ENCODE measurements around the gene TDRD9.

The TDRD9 gene

GRCh38 chr14:104031384-104031783, 103.1 kb downstream of the TDRD9 start:
- no peak for DNase-seq (ENCODE audit: low read depth)

- DNase-seq (ENCODE audit: low read depth) = no peak
Measured at GRCh38 chr14:104034976-104035699, 106.9 kb downstream of the TDRD9 start.

- no peak for DNase-seq (ENCODE audit: low read depth)
Measured at GRCh38 chr14:104036212-104036611, 108.0 kb downstream of the TDRD9 start.

- DNase-seq (ENCODE audit: low read depth) = no peak
Measured at GRCh38 chr14:104037074-104037473, 108.8 kb downstream of the TDRD9 start.

GRCh38 chr14:104037903-104038302, 109.6 kb downstream of the TDRD9 start:
- DNase-seq (ENCODE audit: low read depth) = no peak

- DNase-seq (ENCODE audit: low read depth) = no peak
Measured at GRCh38 chr14:104039214-104039613, 111.0 kb downstream of the TDRD9 start.

- DNase-seq (ENCODE audit: low read depth) = no peak
Measured at GRCh38 chr14:104040539-104040938, 112.3 kb downstream of the TDRD9 start.

GRCh38 chr14:104041430-104042104, 113.3 kb downstream of the TDRD9 start:
- no peak for DNase-seq (ENCODE audit: low read depth)

- no peak for DNase-seq (ENCODE audit: low read depth)
Measured at GRCh38 chr14:104044016-104044415, 115.8 kb downstream of the TDRD9 start.

- no peak for DNase-seq (ENCODE audit: low read depth)
Measured at GRCh38 chr14:104047761-104048160, 119.5 kb downstream of the TDRD9 start.

- no peak for DNase-seq (ENCODE audit: low read depth)
Measured at GRCh38 chr14:104048758-104049507, 120.7 kb downstream of the TDRD9 start.

GRCh38 chr14:104049576-104050240, 121.5 kb downstream of the TDRD9 start:
- DNase-seq (ENCODE audit: low read depth) = no peak

- no peak for DNase-seq (ENCODE audit: low read depth)
Measured at GRCh38 chr14:104051092-104051813, 123.0 kb downstream of the TDRD9 start.

GRCh38 chr14:104054222-104054905, 126.1 kb downstream of the TDRD9 start:
- no peak for DNase-seq (ENCODE audit: low read depth)

- no peak for DNase-seq (ENCODE audit: low read depth)
Measured at GRCh38 chr14:104062281-104062680, 134.0 kb downstream of the TDRD9 start.

GRCh38 chr14:104064003-104064402, 135.7 kb downstream of the TDRD9 start:
- DNase-seq (ENCODE audit: low read depth) = no peak

- no peak for DNase-seq (ENCODE audit: low read depth)
Measured at GRCh38 chr14:104066279-104066678, 138.0 kb downstream of the TDRD9 start.

GRCh38 chr14:104066719-104067295, 138.6 kb downstream of the TDRD9 start:
- no peak for DNase-seq (ENCODE audit: low read depth)

GRCh38 chr14:104069541-104069940, 141.3 kb downstream of the TDRD9 start:
- no peak for DNase-seq (ENCODE audit: low read depth)

GRCh38 chr14:104072586-104072985, 144.3 kb downstream of the TDRD9 start:
- DNase-seq (ENCODE audit: low read depth) = no peak

- DNase-seq (ENCODE audit: low read depth) = no peak
Measured at GRCh38 chr14:104073764-104074163, 145.5 kb downstream of the TDRD9 start.
